NCI-H128 (cell line): Measurements from ENCODE around the gene FUBP3.
"Not testable (repeated sequence)": the region's sequence is repeated elsewhere in the genome, so short reads cannot be mapped to it uniquely, and the experiment has no call there.

Experiments
- DNase-seq: peaks from one replicate; lab custom pipeline; 2025; ENCODE audit not compliant: unreplicated experiment; lab: John Stamatoyannopoulos, UW

The FUBP3 gene

DNA sequence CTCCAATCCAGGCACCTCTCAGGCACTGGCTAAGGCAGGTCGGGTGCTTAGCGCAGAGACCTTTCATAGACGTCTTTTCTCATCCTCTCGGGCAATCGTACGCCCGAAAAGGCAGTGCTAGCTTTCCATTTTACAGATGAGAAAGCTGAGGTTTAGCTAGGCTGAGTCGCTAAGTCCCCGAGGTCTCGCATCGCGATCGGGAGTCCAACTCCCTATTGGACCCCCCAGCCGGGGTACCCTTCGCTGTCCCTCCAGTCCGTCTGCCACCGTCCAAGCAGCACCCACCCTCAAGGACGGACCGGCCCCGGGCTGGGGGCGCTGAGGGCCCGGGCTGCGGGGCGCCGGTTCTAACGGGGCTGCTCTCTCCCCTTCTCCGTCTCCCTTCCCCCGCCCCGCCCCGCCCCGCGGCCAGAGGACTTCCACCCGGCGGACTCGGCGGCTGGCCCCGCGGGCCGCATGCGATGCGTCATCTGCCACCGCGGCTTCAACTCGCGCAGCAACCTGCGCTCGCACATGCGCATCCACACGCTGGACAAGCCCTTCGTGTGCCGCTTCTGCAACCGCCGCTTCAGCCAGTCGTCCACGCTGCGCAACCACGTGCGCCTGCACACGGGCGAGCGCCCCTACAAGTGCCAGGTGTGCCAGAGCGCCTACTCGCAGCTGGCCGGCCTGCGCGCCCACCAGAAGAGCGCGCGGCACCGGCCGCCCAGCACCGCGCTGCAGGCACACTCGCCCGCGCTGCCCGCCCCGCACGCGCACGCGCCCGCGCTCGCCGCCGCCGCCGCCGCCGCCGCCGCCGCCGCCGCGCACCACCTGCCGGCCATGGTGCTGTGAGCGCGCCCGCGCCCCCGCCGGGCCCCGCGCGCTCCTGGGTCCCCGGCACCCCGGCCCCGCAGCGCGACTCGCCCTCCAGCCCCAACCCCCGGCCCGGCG lies 101.7 kb downstream of the FUBP3 start:
- no peak for DNase-seq

GRCh38 chr9:130681769-130682420 lies 102.5 kb downstream of the FUBP3 start:
- no peak for DNase-seq

GRCh38 chr9:130682421-130683121 lies 103.2 kb downstream of the FUBP3 start:
- peak; percentile 64 for DNase-seq

GRCh38 chr9:130685104-130685503 lies 105.7 kb downstream of the FUBP3 start:
- no peak for DNase-seq

DNA sequence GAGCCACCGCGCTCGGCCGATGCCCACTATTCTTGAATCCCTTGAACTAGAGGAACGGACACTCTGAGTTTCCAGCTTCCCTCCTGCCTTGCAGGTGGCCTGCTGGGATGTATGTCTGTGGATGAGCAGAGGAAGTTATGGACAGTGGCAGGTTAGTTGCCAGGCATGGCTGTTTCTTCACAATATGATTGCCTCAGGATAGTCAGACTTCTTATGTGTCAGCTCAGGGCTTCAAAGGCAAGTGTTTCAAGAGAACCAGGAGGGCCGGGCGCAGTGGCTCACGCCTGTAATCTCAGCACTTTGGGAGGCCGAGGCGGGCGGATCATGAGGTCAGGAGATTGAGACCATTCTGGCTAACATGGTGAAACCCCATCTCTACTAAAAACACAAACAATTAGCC lies 106.6 kb downstream of the FUBP3 start:
- DNase-seq: not testable (repeated sequence)

- no peak for DNase-seq
Observed at GRCh38 chr9:130687615-130688014, 108.2 kb downstream of the FUBP3 start.
